H1 (cell line): ENCODE results near the gene ATXN2. TPM values are rescaled to one million over a fixed set of nuclear protein-coding genes. Genes with fewer than 3 reads are reported as not detected.

Source experiments
- CTCF ChIA-PET: fragments of 300-600 bp; sonication (Branson Sonifier 250); formaldehyde crosslinking; loops from one replicate; lab custom pipeline; 2021; ENCODE audit not compliant: partially characterized antibody; lab: Charles Lee
- POLR2A ChIA-PET: fragments of 300-600 bp; sonication (Branson Sonifier 250); formaldehyde crosslinking; loops from one replicate; lab custom pipeline; 2021; ENCODE audit warnings: inconsistent platforms; ENCODE audit not compliant: partially characterized antibody; lab: Charles Lee
- DNase-seq, 2 experiments: peaks; one replicate each; pipeline versions ENCODE4 v3.0.0 to v3.0.0-alpha.2; 2010 to 2022; ENCODE audit warnings: low spot score in 2 of 2, low read depth in 1 of 2, mixed read lengths in 1 of 2
- FAIRE-seq: peaks from 2 replicates; lab custom pipeline; 2011; peaks lifted over from hg19 to GRCh38; lab: Jason Lieb, UNC
- H2AFZ ChIP-seq: 2 replicates; pipeline ENCODE4 v1.8.1; 2012; ENCODE audit warnings: low read length, inconsistent platforms
- H2AK5ac ChIP-seq: 2 replicates; pipeline ENCODE4 v1.6.1; 2013; ENCODE audit warnings: low read depth, low read length
- H2BK120ac ChIP-seq: replicated peaks from 2 replicates; pipeline ENCODE3; 2013; ENCODE audit warnings: low read depth, low read length, inconsistent platforms
- H2BK12ac ChIP-seq: 2 replicates; pipeline ENCODE4 v1.6.1; 2013; ENCODE audit warnings: low read depth, low read length
- H2BK15ac ChIP-seq: 2 replicates; pipeline ENCODE4 v1.6.1; 2013; ENCODE audit warnings: low read length
- H2BK20ac ChIP-seq: 2 replicates; pipeline ENCODE4 v1.6.1; 2013; ENCODE audit warnings: low read length
- H2BK5ac ChIP-seq: 2 replicates; pipeline ENCODE4 v1.6.1; 2013; ENCODE audit warnings: low read depth, low read length
- H3K14ac ChIP-seq: 2 replicates; pipeline ENCODE4 v1.6.1; 2013; ENCODE audit warnings: inconsistent platforms; ENCODE audit not compliant: insufficient read length
- H3K18ac ChIP-seq: 2 replicates; pipeline ENCODE4 v1.6.1; 2013; ENCODE audit warnings: low read length; ENCODE audit errors: extremely low read depth
- H3K23ac ChIP-seq: 2 replicates; pipeline ENCODE4 v1.6.1; 2013; ENCODE audit warnings: inconsistent platforms; ENCODE audit not compliant: insufficient read length
- H3K23me2 ChIP-seq: 2 replicates; pipeline ENCODE4 v1.6.1; 2013; ENCODE audit warnings: low read depth, low read length
- H3K27ac ChIP-seq: 2 replicates; pipeline ENCODE4 v1.6.1; 2011; ENCODE audit warnings: low read depth, low read length, inconsistent platforms
- H3K27me3 ChIP-seq, 4 experiments: replicated peaks in 1 of 4; 1 replicate in 1 of 4; 2 replicates in 3 of 4; pipeline versions ENCODE4 v1.6.1 to v1.8.1; 2011 to 2013; ENCODE audit warnings: low read length in 3 of 4, mild to moderate bottlenecking in 3 of 4, inconsistent platforms in 2 of 4, mixed read lengths in 2 of 4, moderate library complexity in 1 of 4; ENCODE audit not compliant: control insufficient read depth in 3 of 4, insufficient read depth in 3 of 4; ENCODE audit errors: extremely low read depth in 1 of 4
- H3K36me3 ChIP-seq, 4 experiments: 2 replicates each; pipeline versions ENCODE4 v1.6.1 to v1.8.1; 2011 to 2013; ENCODE audit warnings: mild to moderate bottlenecking in 4 of 4, low read length in 3 of 4, moderate library complexity in 2 of 4, control low read depth in 1 of 4, inconsistent platforms in 1 of 4; ENCODE audit not compliant: insufficient read depth in 4 of 4, control insufficient read depth in 2 of 4
- H3K4ac ChIP-seq: replicated peaks from 2 replicates; pipeline ENCODE3; 2013; ENCODE audit warnings: low read length, low read depth, mixed read lengths, inconsistent platforms; ENCODE audit not compliant: insufficient read length
- H3K4me1 ChIP-seq, 4 experiments: replicated peaks in 1 of 4; 1 replicate in 1 of 4; 2 replicates in 3 of 4; pipeline versions ENCODE4 v1.6.1 to v1.8.1; 2011 to 2013; ENCODE audit warnings: low read length in 3 of 4, inconsistent platforms in 2 of 4, mixed read lengths in 1 of 4; ENCODE audit not compliant: insufficient read depth in 4 of 4, control insufficient read depth in 3 of 4
- H3K4me2 ChIP-seq, 2 experiments: 2 replicates each; pipeline versions ENCODE4 v1.6.1 to v1.8.1; 2011 to 2013; ENCODE audit warnings: low read depth in 2 of 2, low read length in 2 of 2, control low read depth in 1 of 2, inconsistent platforms in 1 of 2, mild to moderate bottlenecking in 1 of 2; ENCODE audit not compliant: insufficient read depth in 1 of 2
- H3K4me3 ChIP-seq, 4 experiments: fragments of 200-600, 300-600 bp in 1 of 4; sonication (generic), shearing (Covaris generic), sonication (Bioruptor Twin) in 1 of 4; 2 replicates each; pipeline versions ENCODE4 v1.5.1 to v1.8.1; 2011 to 2016; ENCODE audit warnings: low read length in 4 of 4, low read depth in 3 of 4, control low read depth in 2 of 4, inconsistent platforms in 2 of 4, mild to moderate bottlenecking in 2 of 4, mixed read lengths in 1 of 4, moderate library complexity in 1 of 4; ENCODE audit not compliant: insufficient read depth in 2 of 4; ENCODE audit errors: extremely low read depth in 1 of 4
- H3K56ac ChIP-seq: replicated peaks from 2 replicates; pipeline ENCODE3; 2013; ENCODE audit warnings: low read depth, mild to moderate bottlenecking, mixed read lengths, low read length, inconsistent platforms; ENCODE audit not compliant: insufficient read length
- H3K79me1 ChIP-seq: 2 replicates; pipeline ENCODE4 v1.6.1; 2013; ENCODE audit warnings: low read depth, low read length, control low read depth
- H3K79me2 ChIP-seq, 2 experiments: 2 replicates each; pipeline versions ENCODE4 v1.6.1 to v1.8.1; 2012 to 2013; ENCODE audit warnings: low read length in 2 of 2, mild to moderate bottlenecking in 2 of 2, inconsistent platforms in 1 of 2; ENCODE audit not compliant: insufficient read depth in 2 of 2, control insufficient read depth in 1 of 2
- H3K9ac ChIP-seq, 4 experiments: replicated peaks in 1 of 4; 1 replicate in 1 of 4; 2 replicates in 3 of 4; pipeline versions ENCODE4 v1.6.1 to v1.8.1; 2011 to 2013; ENCODE audit warnings: low read depth in 3 of 4, low read length in 3 of 4, control low read depth in 2 of 4, mild to moderate bottlenecking in 2 of 4, moderate library complexity in 2 of 4, inconsistent platforms in 1 of 4; ENCODE audit errors: extremely low read depth in 1 of 4
- H3K9me3 ChIP-seq, 2 experiments: 2 replicates each; pipeline versions ENCODE4 v1.6.1 to v1.8.1; 2012 to 2013; ENCODE audit warnings: mild to moderate bottlenecking in 2 of 2, moderate library complexity in 2 of 2, control low read depth in 1 of 2, inconsistent platforms in 1 of 2, low read depth in 1 of 2, low read length in 1 of 2, mixed read lengths in 1 of 2; ENCODE audit not compliant: insufficient read depth in 2 of 2
- H4K20me1 ChIP-seq, 2 experiments: replicated peaks in 1 of 2; 2 replicates each; pipeline versions ENCODE3 to v1.8.1; 2011 to 2013; ENCODE audit warnings: inconsistent platforms in 2 of 2, low read length in 2 of 2, mild to moderate bottlenecking in 1 of 2; ENCODE audit not compliant: insufficient read depth in 2 of 2, control insufficient read depth in 1 of 2
- H4K5ac ChIP-seq: 2 replicates; pipeline ENCODE4 v1.6.1; 2013; ENCODE audit warnings: low read length, low read depth, mixed read lengths, inconsistent platforms; ENCODE audit not compliant: insufficient read length
- H4K8ac ChIP-seq: 2 replicates; pipeline ENCODE4 v1.8.0; 2013; ENCODE audit warnings: mild to moderate bottlenecking, moderate library complexity, low read length, inconsistent platforms; ENCODE audit not compliant: insufficient read depth; ENCODE audit errors: extremely low read depth
- H4K91ac ChIP-seq: replicated peaks from 2 replicates; pipeline ENCODE3; 2013; ENCODE audit warnings: low read length, mixed read lengths, inconsistent platforms; ENCODE audit not compliant: insufficient read length
- BRCA1 ChIP-seq: IDR thresholded peaks from 2 replicates; pipeline ENCODE4 v1.6.1; 2012; ENCODE audit warnings: low read depth, low read length, improper control_type of control experiment
- CBX5 ChIP-seq: fragments of 300-800, 300-1000 bp; sonication (generic); IDR thresholded peaks from 2 replicates; pipeline ENCODE4 v1.7.1; 2016; ENCODE audit warnings: antibody characterized with exemption, low read length, low read depth
- CEBPB ChIP-seq: IDR thresholded peaks from 2 replicates; pipeline ENCODE4 v1.6.1; 2012; ENCODE audit warnings: low read depth, low read length
- EP300 ChIP-seq, 2 experiments: IDR thresholded peaks; 1 replicate in 1 of 2; 2 replicates in 1 of 2; pipeline ENCODE4 v1.6.1; 2011 to 2012; ENCODE audit warnings: low read depth in 2 of 2, low read length in 2 of 2, mild to moderate bottlenecking in 2 of 2, borderline replicate concordance in 1 of 2, inconsistent platforms in 1 of 2, moderate library complexity in 1 of 2
- FOSL1 ChIP-seq: IDR thresholded peaks from 2 replicates; pipeline ENCODE4 v1.6.1; 2011; ENCODE audit warnings: mild to moderate bottlenecking, low read depth, low read length, moderate library complexity; ENCODE audit not compliant: insufficient read depth
- MAFK ChIP-seq: IDR thresholded peaks from 2 replicates; pipeline ENCODE4 v1.6.1; 2012; ENCODE audit warnings: low read depth, mild to moderate bottlenecking, improper control_type of control experiment, low read length
- NANOG ChIP-seq: IDR thresholded peaks from 2 replicates; pipeline ENCODE4 v1.6.1; 2011; ENCODE audit warnings: low read length, low read depth, mild to moderate bottlenecking, inconsistent platforms; ENCODE audit not compliant: insufficient read depth, poor library complexity, severe bottlenecking
- RBBP5 ChIP-seq: IDR thresholded peaks from 2 replicates; pipeline ENCODE4 v1.7.1; 2012; ENCODE audit warnings: low read depth, mild to moderate bottlenecking, inconsistent platforms, low read length, moderate library complexity, borderline replicate concordance
- SIN3A ChIP-seq, 2 experiments: IDR thresholded peaks in 1 of 2; conservative IDR thresholded peaks in 1 of 2; 2 replicates each; pipeline ENCODE4 v1.6.1; 2011 to 2012; ENCODE audit warnings: low read length in 2 of 2, improper control_type of control experiment in 1 of 2, low read depth in 1 of 2, mild to moderate bottlenecking in 1 of 2
- SIX5 ChIP-seq: IDR thresholded peaks from 2 replicates; pipeline ENCODE4 v1.6.1; 2011; ENCODE audit warnings: mild to moderate bottlenecking, low read depth, low read length
- SP1 ChIP-seq: IDR thresholded peaks from 2 replicates; pipeline ENCODE4 v1.6.1; 2011; ENCODE audit warnings: low read depth, low read length
- SP2 ChIP-seq: IDR thresholded peaks from 2 replicates; pipeline ENCODE4 v1.6.1; 2012; ENCODE audit warnings: mild to moderate bottlenecking, low read length, inconsistent platforms
- SP4 ChIP-seq: IDR thresholded peaks from 2 replicates; pipeline ENCODE4 v1.6.1; 2012; ENCODE audit warnings: low read length, inconsistent platforms
- SRF ChIP-seq: IDR thresholded peaks from 2 replicates; pipeline ENCODE4 v1.6.1; 2011; ENCODE audit warnings: mild to moderate bottlenecking, low read depth, low read length, moderate library complexity
- WGBS, 2 experiments: shearing (Covaris generic) in 1 of 2; methylation state at CpG; one replicate each; pipeline versions ENCODE4 v1.1.6 to v1.1.7; 2013 to 2015; ENCODE audit warnings: low lambda C conversion rate in 2 of 2, mixed read lengths in 2 of 2, inconsistent platforms in 1 of 2, low coverage in 1 of 2, missing lambda C conversion rate in 1 of 2; ENCODE audit not compliant: insufficient replicate concordance in 2 of 2, insufficient coverage in 1 of 2, insufficient read length in 1 of 2; ENCODE audit errors: extremely low coverage in 1 of 2, missing lambda C conversion rate in 1 of 2; 5-methylcytosine and 5-hydroxymethylcytosine counted together
- polyA plus RNA-seq, 7 experiments: library from polyadenylated mRNA; depleted of rRNA in 3 of 7; stranded (reverse) in 5 of 7; unstranded in 2 of 7; fragments of >200 nt in 5 of 7; fragments of 200-250 nt in 2 of 7; gene quantifications; 1 replicate in 5 of 7; 2 replicates in 1 of 7; 4 replicates in 1 of 7; pipeline versions ENCODE4 v1.2.1 to v1.2.3, GENCODE V29; 2011 to 2013; ENCODE audit warnings: missing spikeins in 2 of 7, mixed read lengths in 2 of 7
- total RNA-seq: library from RNA; stranded (reverse); fragmentation: NEBNext Ultra II Directional; extraction: Animal tissue kit (Norgen Biotek cat#: 25700); gene quantifications from 2 replicates; pipeline ENCODE4 v1.2.1, GENCODE V29; 2021

ATXN2 gene
- total and polyA plus RNA-seq, 2 of the 8 experiments (the other 6 are each of a cell fraction or from before 2014, with no cell fraction given), result 46.6 to 80.7 TPM

DNA sequence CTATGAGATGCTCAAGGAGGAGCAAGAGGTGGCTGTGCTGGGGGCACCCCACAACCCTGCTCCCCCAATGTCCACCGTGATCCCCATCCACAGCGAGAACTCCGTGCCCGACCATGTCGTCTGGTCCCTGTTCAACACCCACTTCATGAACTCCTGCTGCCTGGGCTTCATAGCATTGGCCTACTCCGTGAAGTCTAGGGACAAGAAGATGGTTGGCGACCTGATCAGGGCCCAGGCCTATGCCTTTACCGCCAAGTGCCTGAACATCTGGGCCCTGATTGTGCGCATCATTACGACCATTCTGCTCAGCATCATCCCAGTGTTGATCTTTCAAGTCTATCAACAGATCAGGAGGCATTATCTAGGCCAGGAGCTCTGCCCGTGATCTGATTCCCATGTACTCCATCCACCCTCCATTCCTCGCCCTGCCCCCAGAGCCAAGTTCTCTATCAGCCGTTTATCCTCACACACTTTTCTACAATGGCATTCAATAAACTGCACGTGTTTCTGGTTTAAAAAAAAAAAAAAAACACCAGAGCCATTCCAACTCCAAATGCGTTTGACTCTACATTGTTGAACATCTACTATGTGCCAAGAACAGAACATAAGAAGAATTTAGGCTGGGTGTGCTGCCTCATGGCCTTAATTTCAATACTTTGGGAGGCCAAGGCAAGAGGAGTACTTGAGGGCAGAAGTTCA lies 17.5 kb downstream of the ATXN2 start:
- H2AFZ ChIP-seq, result no peak overlapping the region
- H3K23ac ChIP-seq, result no peak overlapping the region
- no peak overlapping the region for H2BK20ac ChIP-seq
- H3K79me2 ChIP-seq, result peaks cover 9 to 87% of the 10 kb centered on the region in 2 experiments
- no peaks in the 10 kb centered on the region for H3K4me1 ChIP-seq
- no peak overlapping the region for H3K27ac ChIP-seq
- no peaks in the 10 kb centered on the region for H3K27me3 ChIP-seq
- WGBS, 2 experiments, result 92% methylated on average over 15 of the region's 15 CpGs; no CpG with 5 or more reads in 1 of the 2 experiments
- H3K9ac ChIP-seq, result no peak overlapping the region
- peaks cover 0 to 8% of the 10 kb centered on the region in 2 experiments for H4K20me1 ChIP-seq
- H3K4me2 ChIP-seq, result no peak overlapping the region
- no peak overlapping the region for H3K4ac ChIP-seq
- ChIA-PET CTCF (interaction anchor here (1.0 kb wide), 1 partner anchor 26 kb away, joined by 3 read pairs; no protein-coding TSS in a partner anchor), POLR2A (no interaction called here)
- no peak overlapping the region for H3K4me3 ChIP-seq
- H3K18ac ChIP-seq, result no peak overlapping the region
- peaks cover 7% of the 10 kb centered on the region; the same call in 1 of the 2 replicates for H3K79me1 ChIP-seq
- no peak overlapping the region for H2AK5ac ChIP-seq
- no peak overlapping the region for H3K14ac ChIP-seq
- no peak overlapping the region for H4K5ac ChIP-seq
- no peak overlapping the region for H2BK15ac ChIP-seq
- H3K36me3 ChIP-seq, result 0 out of 8 replicates have a peak, but pooled peaks cover 0 to 2% (median 0%) of the 10 kb centered on the region in 4 experiments
- no peaks in the 10 kb centered on the region for H3K9me3 ChIP-seq
- no peak overlapping the region for H2BK120ac ChIP-seq
- no peak overlapping the region for H2BK5ac ChIP-seq
- no peak overlapping the region for H4K91ac ChIP-seq
- no peaks in the 10 kb centered on the region for H3K23me2 ChIP-seq
- H4K8ac ChIP-seq, result no peak overlapping the region
- no peak for FAIRE-seq
- no peak for DNase-seq
- H3K56ac ChIP-seq, result no peak overlapping the region
- H2BK12ac ChIP-seq, result no peak overlapping the region
- no peak for TF ChIP-seq SP1
- TF ChIP-seq SP2, result no peak
- TF ChIP-seq FOSL1, result no peak
- TF ChIP-seq SRF, result no peak
- no peak for TF ChIP-seq CBX5
- TF ChIP-seq MAFK, result no peak
- TF ChIP-seq SP4, result no peak
- no peak for TF ChIP-seq SIX5
- TF ChIP-seq EP300 (IDR thresholded peaks at IDR 0.05; ENCODE audit: borderline replicate concordance in 1 of 2, low read depth in 2 of 2, low read length in 2 of 2), result no peak
- no peak for TF ChIP-seq CEBPB
- TF ChIP-seq BRCA1, result no peak
- TF ChIP-seq NANOG, result no peak
- TF ChIP-seq RBBP5, result no peak
- TF ChIP-seq SIN3A (conservative IDR thresholded peaks at IDR 0.05 in 1 of 2, IDR thresholded peaks at IDR 0.05 in 1 of 2; ENCODE audit: low read depth in 1 of 2, low read length in 2 of 2), result no peak
